ENCODE data around the gene RTP2. TPM values are rescaled to one million over a fixed set of nuclear protein-coding genes. Genes with fewer than 3 reads are reported as not detected.

Gene RTP2
- polyA plus RNA-seq, 3 donors from 2014 or later = not detected

DNA sequence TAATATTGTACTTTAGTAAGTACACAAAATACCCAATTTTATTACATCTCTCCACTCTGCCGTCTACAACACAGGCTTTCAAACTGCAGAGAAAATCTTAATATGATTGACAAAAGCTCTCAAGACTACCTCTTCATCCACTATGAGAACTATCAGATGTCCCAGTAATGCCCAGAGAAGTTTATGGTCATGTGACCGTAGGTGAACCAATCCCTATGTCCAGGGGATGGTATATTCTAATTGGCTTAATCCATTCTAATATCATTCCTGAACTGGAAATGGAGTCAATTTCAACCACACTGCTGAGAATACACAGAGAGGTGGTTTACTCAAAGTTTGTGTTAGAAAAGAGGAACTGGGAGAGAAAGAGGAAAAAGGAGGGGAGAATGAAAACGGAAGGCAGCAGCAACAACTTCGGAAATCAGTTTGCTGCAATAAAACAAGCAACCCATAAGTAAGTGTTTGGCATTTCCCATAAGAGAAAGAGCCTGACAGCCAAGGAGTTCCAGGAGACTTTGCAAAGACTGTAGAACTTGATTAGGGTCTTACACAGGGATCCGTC lies 39.4 kb downstream of the RTP2 start:
- no peak for DNase-seq
- Mint-ChIP-seq H3K9me3 (no peaks in the 10 kb centered on the region), H3K27ac (no peak overlapping the region), H3K4me3 (no peak overlapping the region), H3K27me3 (ENCODE audit: low read depth in 3 of 3) (peaks cover 2 to 16% (median 6%) of the 10 kb centered on the region in 3 donors), H3K4me1 (no peaks in the 10 kb centered on the region), H3K36me3 (no peaks in the 10 kb centered on the region)

DNA sequence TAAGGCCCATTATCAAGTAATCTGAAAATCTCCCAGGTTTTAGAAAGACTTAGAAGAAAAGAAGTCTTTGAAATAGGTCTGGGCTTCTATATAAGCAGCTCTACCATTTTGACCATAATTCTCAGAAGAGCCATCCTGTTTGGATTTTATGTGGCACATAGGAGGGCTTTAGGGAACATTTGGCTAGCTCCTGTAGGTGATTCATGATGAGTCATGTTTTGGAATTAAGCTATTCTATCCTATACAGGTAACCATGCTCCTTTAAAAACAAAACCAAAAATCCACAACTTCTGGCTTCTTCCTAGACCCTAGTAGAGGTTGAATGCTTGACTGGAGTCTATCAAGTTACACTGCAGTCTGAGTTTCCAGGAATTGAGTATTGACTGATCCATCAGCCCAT lies 41.1 kb downstream of the RTP2 start:
- no peaks in the 10 kb centered on the region for H3K4me1 Mint-ChIP-seq
- no peak overlapping the region for H3K4me3 Mint-ChIP-seq
- no peaks in the 10 kb centered on the region for H3K36me3 Mint-ChIP-seq
- H3K9me3 Mint-ChIP-seq = no peaks in the 10 kb centered on the region
- peaks cover 0 to 15% (median 3%) of the 10 kb centered on the region in 3 donors for H3K27me3 Mint-ChIP-seq (ENCODE audit: low read depth in 3 of 3)
- DNase-seq = no peak
- H3K27ac Mint-ChIP-seq = no peak overlapping the region

GRCh38 chr3:187651282-187651681 lies 51.1 kb downstream of the RTP2 start:
- H3K27ac Mint-ChIP-seq = no peak overlapping the region
- peaks cover 7 to 19% (median 9%) of the 10 kb centered on the region in 3 donors for H3K27me3 Mint-ChIP-seq (ENCODE audit: low read depth in 3 of 3)
- no peak overlapping the region for H3K4me3 Mint-ChIP-seq
- no peaks in the 10 kb centered on the region for H3K36me3 Mint-ChIP-seq
- H3K9me3 Mint-ChIP-seq = peaks cover 0 to 3% (median 0%) of the 10 kb centered on the region in 6 donors
- no peaks in the 10 kb centered on the region for H3K4me1 Mint-ChIP-seq
- no peak for DNase-seq

Other genes with a start within 250 kb of the RTP2 start
- gene SST, start 32.2 kb downstream of the RTP2 start, polyA plus RNA-seq = not detected
- 1 to 10 TPM; 3.2 to 4.7 (median 4.6) TPM for gene BCL6, start 42.9 kb upstream of the RTP2 start, polyA plus RNA-seq

All from immature natural killer cell (primary cell).